Lower leg skin (tissue), 3 donors: ENCODE results near the gene TSHZ2.

Experiments used
- CTCF ChIP-seq, 3 donors: fragments of 450-650 bp; IDR thresholded peaks; one replicate each; pipeline ENCODE4 v1.5.1; 2016; ENCODE audit warnings: antibody characterized with exemption in 3 of 3, mild to moderate bottlenecking in 3 of 3, moderate library complexity in 2 of 3
- POLR2A ChIP-seq, 2 donors: fragments of 450-650 bp; IDR thresholded peaks; one replicate each; pipeline ENCODE4 v1.6.1; 2016 to 2017; ENCODE audit warnings: antibody characterized with exemption in 2 of 2, mild to moderate bottlenecking in 1 of 2, moderate library complexity in 1 of 2

- TF ChIP-seq CTCF (IDR thresholded peaks at IDR 0.05) = no peak
- TF ChIP-seq POLR2A (IDR thresholded peaks at IDR 0.05) = no peak
Observed at GRCh38 chr20:53265304-53265875, 293.2 kb downstream of the TSHZ2 start.
